ENCODE measurements around the gene MLLT10. TPM values are rescaled to one million over a fixed set of nuclear protein-coding genes. Genes with fewer than 3 reads are reported as not detected.

Gene MLLT10
- total and polyA plus RNA-seq, 2 donors (not counting 3 experiments of a cell fraction or from before 2014, with no cell fraction given), result 35.4 to 54.0 TPM

DNA sequence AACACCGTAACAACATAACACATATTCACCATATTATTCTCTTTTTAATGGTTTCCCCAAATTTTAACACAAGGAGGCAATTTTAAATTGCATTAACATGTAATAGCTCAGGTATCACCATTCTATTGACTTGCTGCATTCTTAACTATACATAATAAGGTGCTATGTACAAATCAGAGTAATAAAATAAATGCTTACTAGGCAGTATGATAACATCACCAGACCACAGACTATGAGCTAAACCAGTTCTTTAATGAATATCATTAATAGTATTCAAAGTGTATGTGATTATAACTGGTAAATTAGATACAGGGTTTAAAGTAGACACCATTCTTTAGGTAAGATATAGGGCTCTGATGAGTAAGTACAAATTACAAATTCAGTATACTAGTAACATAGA lies 242.9 kb downstream of the MLLT10 start:
- no peak for TF ChIP-seq FOS (IDR thresholded peaks at IDR 0.05; ENCODE audit: borderline replicate concordance, insufficient read depth, low read length)
- no peaks in the 10 kb centered on the region for H3K9me3 ChIP-seq (replicated peaks; ENCODE audit: control insufficient read depth, insufficient read depth, low read length)
- no peaks in the 10 kb centered on the region for H4K20me1 ChIP-seq (replicated peaks; ENCODE audit: control insufficient read depth, extremely low read depth, insufficient read depth, low read length)
- H3K9me1 ChIP-seq (replicated peaks; ENCODE audit: control insufficient read depth, extremely low read depth, insufficient read depth, low read length), result no peaks in the 10 kb centered on the region
- H3K27ac ChIP-seq (ENCODE audit: insufficient read depth, low read depth, low read length), result no peak overlapping the region
- ChIA-PET CTCF (no interaction called here), POLR2A (no interaction called here)
- no peaks in the 10 kb centered on the region for H3K79me2 ChIP-seq (ENCODE audit: control insufficient read depth, insufficient read depth, low read length)
- no peak overlapping the region for H3K9ac ChIP-seq (replicated peaks; ENCODE audit: extremely low read depth, insufficient read depth, low read length)
- no peaks in the 10 kb centered on the region for H3K36me3 ChIP-seq (ENCODE audit: control insufficient read depth in 2 of 2, extremely low read depth in 1 of 2, insufficient read depth in 2 of 2, low read length in 2 of 2)
- no peak overlapping the region for H3K4me2 ChIP-seq (ENCODE audit: insufficient read depth, low read length)
- BruUV-seq (replicated peaks), result no TSS peak
- no peaks in the 10 kb centered on the region for H3K4me1 ChIP-seq (ENCODE audit: control insufficient read depth, extremely low read depth, insufficient read depth, low read length)
- H3K27me3 ChIP-seq (ENCODE audit: control insufficient read depth in 2 of 2, insufficient read depth in 2 of 2, low read length in 2 of 2), result no peaks in the 10 kb centered on the region
- intact Hi-C loops (cut with micrococcal nuclease) (no loop called here), dilution Hi-C loops (cut with MboI; ENCODE audit: extremely low pct_ligation_motif_present, low sequenced_read_pairs) (no loop called here)
- FAIRE-seq (no peak), DNase-seq (ENCODE audit: low read depth, low spot score) (no peak)
- H3K4me3 ChIP-seq (replicated peaks in 1 of 3; ENCODE audit: insufficient read depth in 1 of 3, low read depth in 1 of 3, low read length in 3 of 3), result no peak overlapping the region
- H2AFZ ChIP-seq (ENCODE audit: low read depth, low read length), result no peak overlapping the region

DNA sequence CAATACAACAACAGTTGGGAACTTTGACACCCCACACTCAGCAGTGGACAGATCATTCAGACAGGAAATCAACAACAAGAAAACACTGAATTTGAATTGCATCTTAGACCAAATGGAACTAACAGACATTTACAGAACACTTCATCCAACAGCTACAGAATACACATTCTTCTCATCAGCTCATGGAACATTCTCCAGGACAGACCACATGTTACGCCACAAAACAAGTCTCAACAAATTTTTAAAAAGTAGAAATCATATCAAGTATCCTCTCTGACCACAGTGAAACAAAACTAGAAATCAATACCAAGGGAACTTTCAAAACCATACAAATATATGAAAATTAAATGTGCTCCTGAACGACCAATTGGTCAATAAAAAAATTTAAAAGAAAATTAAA lies 257.2 kb downstream of the MLLT10 start:
- DNase-seq (ENCODE audit: low read depth, low spot score), result no peak
- intact Hi-C loops (cut with micrococcal nuclease), result no loop called here
- TF ChIP-seq, protein P1, sequence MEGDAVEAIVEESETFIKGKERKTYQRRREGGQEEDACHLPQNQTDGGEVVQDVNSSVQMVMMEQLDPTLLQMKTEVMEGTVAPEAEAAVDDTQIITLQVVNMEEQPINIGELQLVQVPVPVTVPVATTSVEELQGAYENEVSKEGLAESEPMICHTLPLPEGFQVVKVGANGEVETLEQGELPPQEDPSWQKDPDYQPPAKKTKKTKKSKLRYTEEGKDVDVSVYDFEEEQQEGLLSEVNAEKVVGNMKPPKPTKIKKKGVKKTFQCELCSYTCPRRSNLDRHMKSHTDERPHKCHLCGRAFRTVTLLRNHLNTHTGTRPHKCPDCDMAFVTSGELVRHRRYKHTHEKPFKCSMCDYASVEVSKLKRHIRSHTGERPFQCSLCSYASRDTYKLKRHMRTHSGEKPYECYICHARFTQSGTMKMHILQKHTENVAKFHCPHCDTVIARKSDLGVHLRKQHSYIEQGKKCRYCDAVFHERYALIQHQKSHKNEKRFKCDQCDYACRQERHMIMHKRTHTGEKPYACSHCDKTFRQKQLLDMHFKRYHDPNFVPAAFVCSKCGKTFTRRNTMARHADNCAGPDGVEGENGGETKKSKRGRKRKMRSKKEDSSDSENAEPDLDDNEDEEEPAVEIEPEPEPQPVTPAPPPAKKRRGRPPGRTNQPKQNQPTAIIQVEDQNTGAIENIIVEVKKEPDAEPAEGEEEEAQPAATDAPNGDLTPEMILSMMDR (IDR thresholded peaks at IDR 0.05; ENCODE audit: extremely low read depth in 1 of 2, insufficient read depth in 1 of 2, low read depth in 1 of 2, low read length in 2 of 2), result no peak
- no peak for TF ChIP-seq GATA2 (IDR thresholded peaks at IDR 0.05; ENCODE audit: insufficient read depth, insufficient read length, low read depth, low read length)
- TF ChIP-seq POLR2A (IDR thresholded peaks at IDR 0.05; ENCODE audit: low read depth, low read length), result no peak
- no peak for TF ChIP-seq FOS (IDR thresholded peaks at IDR 0.05; ENCODE audit: borderline replicate concordance, insufficient read depth, low read length)
- TF ChIP-seq POLR2AphosphoS5 (IDR thresholded peaks at IDR 0.05; ENCODE audit: insufficient read depth, low read depth, low read length), result no peak
- no peak for TF ChIP-seq MYC (IDR thresholded peaks at IDR 0.05; ENCODE audit: low read depth, low read length)
- no peak for TF ChIP-seq JUN (IDR thresholded peaks at IDR 0.05; ENCODE audit: borderline replicate concordance, insufficient read depth, insufficient read length, low read depth)
- no peak for TF ChIP-seq EZH2 (IDR thresholded peaks at IDR 0.05; ENCODE audit: borderline replicate concordance, low read depth, low read length, severe bottlenecking)
- TF ChIP-seq, protein P2, sequence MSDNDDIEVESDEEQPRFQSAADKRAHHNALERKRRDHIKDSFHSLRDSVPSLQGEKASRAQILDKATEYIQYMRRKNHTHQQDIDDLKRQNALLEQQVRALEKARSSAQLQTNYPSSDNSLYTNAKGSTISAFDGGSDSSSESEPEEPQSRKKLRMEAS (IDR thresholded peaks at IDR 0.05; ENCODE audit: insufficient read depth, insufficient read length), result no peak
- Histone ChIP-seq H3K27me3 (ENCODE audit: control insufficient read depth in 2 of 2, insufficient read depth in 2 of 2, low read length in 2 of 2) (no peaks in the 10 kb centered on the region), H3K4me2 (ENCODE audit: insufficient read depth, low read length) (no peak overlapping the region), H3K9me1 (replicated peaks; ENCODE audit: control insufficient read depth, extremely low read depth, insufficient read depth, low read length) (no peaks in the 10 kb centered on the region), H3K4me1 (ENCODE audit: control insufficient read depth, extremely low read depth, insufficient read depth, low read length) (no peaks in the 10 kb centered on the region), H3K4me3 (replicated peaks in 1 of 3; ENCODE audit: insufficient read depth in 1 of 3, low read depth in 1 of 3, low read length in 3 of 3) (no peak overlapping the region), H3K27ac (ENCODE audit: insufficient read depth, low read depth, low read length) (no peak overlapping the region), H2AFZ (ENCODE audit: low read depth, low read length) (no peak overlapping the region), H3K9me3 (replicated peaks; ENCODE audit: control insufficient read depth, insufficient read depth, low read length) (no peaks in the 10 kb centered on the region), H3K9ac (replicated peaks; ENCODE audit: extremely low read depth, insufficient read depth, low read length) (no peak overlapping the region), H3K36me3 (ENCODE audit: control insufficient read depth in 2 of 2, extremely low read depth in 1 of 2, insufficient read depth in 2 of 2, low read length in 2 of 2) (no peaks in the 10 kb centered on the region), H3K79me2 (ENCODE audit: control insufficient read depth, insufficient read depth, low read length) (no peaks in the 10 kb centered on the region), H4K20me1 (replicated peaks; ENCODE audit: control insufficient read depth, extremely low read depth, insufficient read depth, low read length) (no peaks in the 10 kb centered on the region)
- BruUV-seq (replicated peaks), result no TSS peak
- ChIA-PET POLR2A (no interaction called here), CTCF (no interaction called here)
- no peak for FAIRE-seq
- dilution Hi-C loops (cut with MboI; ENCODE audit: extremely low pct_ligation_motif_present, low sequenced_read_pairs), result no loop called here

Measured in endothelial cell of umbilical vein (primary cell).